ENCODE measurements around the gene ZMIZ1.

ZMIZ1 gene

DNA sequence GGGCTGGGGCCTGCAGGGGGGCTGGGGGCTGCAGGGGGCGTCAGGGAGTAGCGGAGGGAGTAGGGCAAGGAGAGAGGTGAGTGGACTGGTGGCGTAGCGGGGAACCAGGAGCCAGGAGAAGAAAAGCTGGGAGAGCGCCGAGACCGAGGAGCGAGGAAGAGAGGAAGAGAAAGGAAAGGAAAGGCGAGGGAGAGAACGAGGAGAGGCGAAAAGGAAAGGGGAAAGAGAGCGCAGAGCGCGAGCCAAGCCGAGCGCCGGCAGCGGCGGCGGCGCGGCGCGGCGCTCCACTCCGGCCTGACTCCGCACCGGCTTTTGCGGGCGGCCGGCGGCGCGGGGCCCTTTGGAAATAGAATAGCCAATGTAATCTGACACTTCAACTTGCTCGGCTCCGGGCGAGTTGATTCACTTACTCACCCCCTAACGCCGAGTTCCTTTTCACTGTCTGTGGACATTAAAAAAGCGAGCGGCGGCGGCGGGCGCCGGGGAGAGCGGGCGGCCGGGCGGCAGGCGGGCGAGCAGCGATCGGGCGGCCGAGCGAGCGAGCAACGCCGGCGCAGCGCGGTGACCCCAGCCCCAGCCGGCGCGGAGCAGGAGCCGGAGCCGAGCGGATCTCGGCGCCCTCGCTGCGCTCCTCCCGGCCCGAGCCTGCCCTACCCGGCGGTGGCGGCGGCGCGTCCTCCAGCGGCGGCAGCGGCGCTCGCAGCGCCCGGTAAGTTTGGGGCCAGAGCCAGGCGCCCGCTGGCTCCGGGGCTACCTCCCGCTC, at the start of gene ZMIZ1 (continued):
- TF ChIP-seq ZNF544 (tag by site-specific recombination; IDR thresholded peaks at IDR 0.05): no peak
- no peak for TF ChIP-seq ZNF529 (tag by site-specific recombination; IDR thresholded peaks at IDR 0.05; ENCODE audit: insufficient replicate concordance)
- no peak for TF ChIP-seq ZNF664 (tag by site-specific recombination; IDR thresholded peaks at IDR 0.05)
- TF ChIP-seq ZBTB17 (tag by site-specific recombination; IDR thresholded peaks at IDR 0.05): peak; percentile 99
- TF ChIP-seq, protein P1, sequence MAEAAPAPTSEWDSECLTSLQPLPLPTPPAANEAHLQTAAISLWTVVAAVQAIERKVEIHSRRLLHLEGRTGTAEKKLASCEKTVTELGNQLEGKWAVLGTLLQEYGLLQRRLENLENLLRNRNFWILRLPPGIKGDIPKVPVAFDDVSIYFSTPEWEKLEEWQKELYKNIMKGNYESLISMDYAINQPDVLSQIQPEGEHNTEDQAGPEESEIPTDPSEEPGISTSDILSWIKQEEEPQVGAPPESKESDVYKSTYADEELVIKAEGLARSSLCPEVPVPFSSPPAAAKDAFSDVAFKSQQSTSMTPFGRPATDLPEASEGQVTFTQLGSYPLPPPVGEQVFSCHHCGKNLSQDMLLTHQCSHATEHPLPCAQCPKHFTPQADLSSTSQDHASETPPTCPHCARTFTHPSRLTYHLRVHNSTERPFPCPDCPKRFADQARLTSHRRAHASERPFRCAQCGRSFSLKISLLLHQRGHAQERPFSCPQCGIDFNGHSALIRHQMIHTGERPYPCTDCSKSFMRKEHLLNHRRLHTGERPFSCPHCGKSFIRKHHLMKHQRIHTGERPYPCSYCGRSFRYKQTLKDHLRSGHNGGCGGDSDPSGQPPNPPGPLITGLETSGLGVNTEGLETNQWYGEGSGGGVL (tag by site-specific recombination; IDR thresholded peaks at IDR 0.05): no peak
- TF ChIP-seq ZNF341 (tag by site-specific recombination; IDR thresholded peaks at IDR 0.05; ENCODE audit: low read depth): peak; percentile 87
- TF ChIP-seq ZNF426 (tag by site-specific recombination; IDR thresholded peaks at IDR 0.05): no peak
- no peak for TF ChIP-seq ZNF555 (tag by site-specific recombination; conservative IDR thresholded peaks at IDR 0.05)
- TF ChIP-seq ZNF211 (tag by site-specific recombination; IDR thresholded peaks at IDR 0.05; ENCODE audit: low read depth): no peak
- TF ChIP-seq ZNF785 (tag by site-specific recombination; IDR thresholded peaks at IDR 0.05): no peak
- TF ChIP-seq TCF7L2 (IDR thresholded peaks at IDR 0.05; ENCODE audit: borderline replicate concordance, low read depth, low read length): peak; percentile 99
- TF ChIP-seq, protein P2, sequence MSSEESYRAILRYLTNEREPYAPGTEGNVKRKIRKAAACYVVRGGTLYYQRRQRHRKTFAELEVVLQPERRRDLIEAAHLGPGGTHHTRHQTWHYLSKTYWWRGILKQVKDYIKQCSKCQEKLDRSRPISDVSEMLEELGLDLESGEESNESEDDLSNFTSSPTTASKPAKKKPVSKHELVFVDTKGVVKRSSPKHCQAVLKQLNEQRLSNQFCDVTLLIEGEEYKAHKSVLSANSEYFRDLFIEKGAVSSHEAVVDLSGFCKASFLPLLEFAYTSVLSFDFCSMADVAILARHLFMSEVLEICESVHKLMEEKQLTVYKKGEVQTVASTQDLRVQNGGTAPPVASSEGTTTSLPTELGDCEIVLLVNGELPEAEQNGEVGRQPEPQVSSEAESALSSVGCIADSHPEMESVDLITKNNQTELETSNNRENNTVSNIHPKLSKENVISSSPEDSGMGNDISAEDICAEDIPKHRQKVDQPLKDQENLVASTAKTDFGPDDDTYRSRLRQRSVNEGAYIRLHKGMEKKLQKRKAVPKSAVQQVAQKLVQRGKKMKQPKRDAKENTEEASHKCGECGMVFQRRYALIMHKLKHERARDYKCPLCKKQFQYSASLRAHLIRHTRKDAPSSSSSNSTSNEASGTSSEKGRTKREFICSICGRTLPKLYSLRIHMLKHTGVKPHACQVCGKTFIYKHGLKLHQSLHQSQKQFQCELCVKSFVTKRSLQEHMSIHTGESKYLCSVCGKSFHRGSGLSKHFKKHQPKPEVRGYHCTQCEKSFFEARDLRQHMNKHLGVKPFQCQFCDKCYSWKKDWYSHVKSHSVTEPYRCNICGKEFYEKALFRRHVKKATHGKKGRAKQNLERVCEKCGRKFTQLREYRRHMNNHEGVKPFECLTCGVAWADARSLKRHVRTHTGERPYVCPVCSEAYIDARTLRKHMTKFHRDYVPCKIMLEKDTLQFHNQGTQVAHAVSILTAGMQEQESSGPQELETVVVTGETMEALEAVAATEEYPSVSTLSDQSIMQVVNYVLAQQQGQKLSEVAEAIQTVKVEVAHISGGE (tag by site-specific recombination; conservative IDR thresholded peaks at IDR 0.05; ENCODE audit: low read depth): no peak
- no peak for TF ChIP-seq ZNF121 (tag by site-specific recombination; IDR thresholded peaks at IDR 0.05)
- no peak for TF ChIP-seq ZNF521 (tag by site-specific recombination; IDR thresholded peaks at IDR 0.05)
- no peak for TF ChIP-seq ZNF169 (tag by site-specific recombination; IDR thresholded peaks at IDR 0.05)
- TF ChIP-seq ZNF37A (tag by site-specific recombination; IDR thresholded peaks at IDR 0.05): no peak
- peak; percentile 31; the same call in 1 of the 2 replicates for TF ChIP-seq ZIC2 (tag by site-specific recombination; IDR thresholded peaks at IDR 0.05)
- no peak for TF ChIP-seq ZBTB21 (tag by site-specific recombination; IDR thresholded peaks at IDR 0.05)
- TF ChIP-seq ZNF548 (tag by site-specific recombination; IDR thresholded peaks at IDR 0.05): no peak
- TF ChIP-seq MZF1 (tag by site-specific recombination; IDR thresholded peaks at IDR 0.05; ENCODE audit: borderline replicate concordance): no peak
- TF ChIP-seq ZNF335 (tag by site-specific recombination; conservative IDR thresholded peaks at IDR 0.05): no peak; the same call in 1 of the 2 replicates
- TF ChIP-seq, protein P3, sequence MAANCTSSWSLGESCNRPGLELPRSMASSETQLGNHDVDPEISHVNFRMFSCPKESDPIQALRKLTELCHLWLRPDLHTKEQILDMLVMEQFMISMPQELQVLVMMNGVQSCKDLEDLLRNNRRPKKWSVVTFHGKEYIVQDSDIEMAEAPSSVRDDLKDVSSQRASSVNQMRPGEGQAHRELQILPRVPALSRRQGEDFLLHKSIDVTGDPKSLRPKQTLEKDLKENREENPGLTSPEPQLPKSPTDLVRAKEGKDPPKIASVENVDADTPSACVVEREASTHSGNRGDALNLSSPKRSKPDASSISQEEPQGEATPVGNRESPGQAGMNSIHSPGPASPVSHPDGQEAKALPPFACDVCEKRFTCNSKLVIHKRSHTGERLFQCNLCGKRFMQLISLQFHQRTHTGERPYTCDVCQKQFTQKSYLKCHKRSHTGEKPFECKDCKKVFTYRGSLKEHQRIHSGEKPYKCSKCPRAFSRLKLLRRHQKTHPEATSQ (tag by site-specific recombination; IDR thresholded peaks at IDR 0.05): no peak
- TF ChIP-seq, protein P4, sequence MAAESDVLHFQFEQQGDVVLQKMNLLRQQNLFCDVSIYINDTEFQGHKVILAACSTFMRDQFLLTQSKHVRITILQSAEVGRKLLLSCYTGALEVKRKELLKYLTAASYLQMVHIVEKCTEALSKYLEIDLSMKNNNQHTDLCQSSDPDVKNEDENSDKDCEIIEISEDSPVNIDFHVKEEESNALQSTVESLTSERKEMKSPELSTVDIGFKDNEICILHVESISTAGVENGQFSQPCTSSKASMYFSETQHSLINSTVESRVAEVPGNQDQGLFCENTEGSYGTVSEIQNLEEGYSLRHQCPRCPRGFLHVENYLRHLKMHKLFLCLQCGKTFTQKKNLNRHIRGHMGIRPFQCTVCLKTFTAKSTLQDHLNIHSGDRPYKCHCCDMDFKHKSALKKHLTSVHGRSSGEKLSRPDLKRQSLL (tag by site-specific recombination; IDR thresholded peaks at IDR 0.05): peak; percentile 35; the same call in 1 of the 2 replicates
- TF ChIP-seq ZFP37 (tag by site-specific recombination; IDR thresholded peaks at IDR 0.05): no peak
- TF ChIP-seq ZEB2 (tag by site-specific recombination; IDR thresholded peaks at IDR 0.05): peak; percentile 54; the same call in 1 of the 2 replicates
- TF ChIP-seq OVOL3 (tag by site-specific recombination; IDR thresholded peaks at IDR 0.05): no peak
- no peak for TF ChIP-seq SALL2 (tag by site-specific recombination; IDR thresholded peaks at IDR 0.05; ENCODE audit: borderline replicate concordance)
- TF ChIP-seq, protein P5, sequence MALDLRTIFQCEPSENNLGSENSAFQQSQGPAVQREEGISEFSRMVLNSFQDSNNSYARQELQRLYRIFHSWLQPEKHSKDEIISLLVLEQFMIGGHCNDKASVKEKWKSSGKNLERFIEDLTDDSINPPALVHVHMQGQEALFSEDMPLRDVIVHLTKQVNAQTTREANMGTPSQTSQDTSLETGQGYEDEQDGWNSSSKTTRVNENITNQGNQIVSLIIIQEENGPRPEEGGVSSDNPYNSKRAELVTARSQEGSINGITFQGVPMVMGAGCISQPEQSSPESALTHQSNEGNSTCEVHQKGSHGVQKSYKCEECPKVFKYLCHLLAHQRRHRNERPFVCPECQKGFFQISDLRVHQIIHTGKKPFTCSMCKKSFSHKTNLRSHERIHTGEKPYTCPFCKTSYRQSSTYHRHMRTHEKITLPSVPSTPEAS (tag by site-specific recombination; IDR thresholded peaks at IDR 0.05): no peak
- TF ChIP-seq PRDM1 (tag by site-specific recombination; IDR thresholded peaks at IDR 0.05): peak; percentile 100
- no peak for TF ChIP-seq ZNF416 (tag by site-specific recombination; IDR thresholded peaks at IDR 0.05)
- peak; percentile 78 for TF ChIP-seq ZBTB8A (tag by site-specific recombination; IDR thresholded peaks at IDR 0.05)
- TF ChIP-seq WT1 (tag by site-specific recombination; IDR thresholded peaks at IDR 0.05): no peak

All from HEK293 (cell line).